HS-5 (cell line): ENCODE measurements around the gene DPP6.

Experiments used
- DNase-seq: peaks from one replicate; pipeline ENCODE4 v3.0.0-alpha.2; 2012; ENCODE audit warnings: low read depth

Gene DPP6

GRCh38 chr7:154937837-154938236, 885.6 kb downstream of the DPP6 start:
- no peak for DNase-seq

GRCh38 chr7:154942691-154943090, 890.5 kb downstream of the DPP6 start:
- DNase-seq: no peak
